ENCODE measurements around the gene REM1.

- TF ChIP-seq CTCF (IDR thresholded peaks at IDR 0.05 in 2 of 3, conservative IDR thresholded peaks at IDR 0.05 in 1 of 3; ENCODE audit: borderline replicate concordance in 1 of 3, insufficient read depth in 1 of 3, low read depth in 2 of 3, low read length in 2 of 3), result no peak
- no peak for TF ChIP-seq REST (IDR thresholded peaks at IDR 0.05; ENCODE audit: low read depth)
- TF ChIP-seq POLR2A (IDR thresholded peaks at IDR 0.05; ENCODE audit: borderline replicate concordance, extremely low read depth, insufficient read depth, insufficient read length), result no peak
- no peak for TF ChIP-seq RAD21 (IDR thresholded peaks at IDR 0.05; ENCODE audit: low read depth)
- TF ChIP-seq EZH2phosphoT487 (IDR thresholded peaks at IDR 0.05; ENCODE audit: borderline replicate concordance), result no peak
- TF ChIP-seq POLR2AphosphoS5 (IDR thresholded peaks at IDR 0.05; ENCODE audit: low read depth, low read length), result no peak
- TF ChIP-seq EZH2 (IDR thresholded peaks at IDR 0.05), result no peak
- no peak for TF ChIP-seq CEBPB (IDR thresholded peaks at IDR 0.05; ENCODE audit: low read depth)
These were observed 40.1 kb downstream of the REM1 start for GRCh38 chr20:31515072-31515774.
